C4-2B (cell line): Measurements from ENCODE around the gene KCNK5.

ENCODE experiments used
- H3K27ac ChIP-seq: fragments of 450-650 bp; 2 replicates; pipeline ENCODE4 v1.5.1; 2017
- CTCF ChIP-seq: fragments of 450-650 bp; conservative IDR thresholded peaks from 2 replicates; pipeline ENCODE4 v1.5.1; 2017; ENCODE audit warnings: mild to moderate bottlenecking
- ZFX ChIP-seq: fragments of 450-650 bp; IDR thresholded peaks from 2 replicates; pipeline ENCODE4 v1.6.1; 2017

Gene KCNK5

GRCh38 chr6:39196673-39197091 is 32.6 kb downstream of the KCNK5 start:
- TF ChIP-seq CTCF (no peak), ZFX (no peak)
- H3K27ac ChIP-seq = no peak overlapping the region

GRCh38 chr6:39195792-39196385 is 33.4 kb downstream of the KCNK5 start:
- no peak overlapping the region for H3K27ac ChIP-seq
- TF ChIP-seq CTCF (no peak), ZFX (no peak)

GRCh38 chr6:39194466-39194865 is 34.8 kb downstream of the KCNK5 start:
- H3K27ac ChIP-seq = no peak overlapping the region
- TF ChIP-seq ZFX (no peak), CTCF (no peak)

- no peak overlapping the region for H3K27ac ChIP-seq
- no peak for TF ChIP-seq ZFX
- no peak for TF ChIP-seq CTCF
These were observed 36.0 kb downstream of the KCNK5 start for GRCh38 chr6:39193201-39193791.

- no peak overlapping the region for H3K27ac ChIP-seq
- TF ChIP-seq CTCF (no peak), ZFX (no peak)
These were observed 36.5 kb downstream of the KCNK5 start for GRCh38 chr6:39192736-39193135.

- H3K27ac ChIP-seq = no peak overlapping the region
- TF ChIP-seq CTCF = no peak
- no peak for TF ChIP-seq ZFX
These were observed 37.9 kb downstream of the KCNK5 start for GRCh38 chr6:39191236-39191930.

GRCh38 chr6:39190545-39191235 is 38.6 kb downstream of the KCNK5 start:
- no peak for TF ChIP-seq ZFX
- TF ChIP-seq CTCF = no peak
- H3K27ac ChIP-seq = no peak overlapping the region
